GM23248 (cell line): ENCODE results near the gene DLEU7.

Experiments used
- EZH2 ChIP-seq: fragments of 200-600 bp; sonication (generic); IDR thresholded peaks from 2 replicates; pipeline ENCODE4 v1.6.1; 2018; ENCODE audit warnings: antibody characterized with exemption, mild to moderate bottlenecking; ENCODE audit not compliant: insufficient read depth, poor library complexity, severe bottlenecking
- EZH2phosphoT487 ChIP-seq: fragments of 200-600 bp; sonication (generic); IDR thresholded peaks from 2 replicates; pipeline ENCODE4 v1.6.1; 2018; ENCODE audit warnings: antibody characterized with exemption, moderate library complexity, mild to moderate bottlenecking, low read depth; ENCODE audit not compliant: insufficient read depth

- TF ChIP-seq EZH2phosphoT487: no peak
- no peak for TF ChIP-seq EZH2
Measured at GRCh38 chr13:50846861-50847475, 3.5 kb upstream of the DLEU7 start.
